HG03175 (cell line): Measurements from ENCODE around the gene KLHL22.
"Not testable (repeated sequence)": the region's sequence is repeated elsewhere in the genome, so short reads cannot be mapped to it uniquely, and the experiment has no call there.

Experiments
- ATAC-seq: cut with Tn5 transposase; IDR thresholded peaks from one replicate; pipeline ENCODE4 v1.9.1; 2021; ENCODE audit warnings: mild to moderate bottlenecking, moderate library complexity; ENCODE audit not compliant: unreplicated experiment

Gene KLHL22

DNA sequence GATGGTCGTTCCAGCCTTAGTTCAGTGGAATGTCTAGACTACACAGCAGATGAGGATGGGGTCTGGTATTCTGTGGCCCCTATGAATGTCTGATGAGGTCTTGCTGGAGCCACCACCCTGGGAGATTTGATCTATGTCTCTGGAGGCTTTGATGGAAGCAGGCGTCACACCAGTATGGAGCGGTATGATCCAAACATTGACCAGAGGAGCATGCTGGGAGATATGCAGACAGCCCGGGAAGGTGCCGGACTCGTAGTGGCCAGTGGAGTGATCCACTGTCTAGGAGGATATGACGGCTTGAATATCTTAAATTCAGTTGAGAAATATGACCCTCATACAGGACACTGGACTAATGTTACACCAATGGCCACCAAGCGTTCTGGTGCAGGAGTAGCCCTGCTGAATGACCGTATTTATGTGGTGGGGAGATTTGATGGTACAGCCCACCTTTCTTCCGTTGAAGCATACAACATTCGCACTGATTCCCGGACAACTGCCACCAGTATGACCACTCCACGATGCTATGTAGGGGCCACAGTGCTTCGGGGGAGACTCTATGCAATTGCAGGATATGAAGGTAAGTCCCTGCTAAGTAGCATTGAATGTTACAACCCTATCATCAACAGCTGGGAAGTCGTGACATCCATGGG lies 44.3 kb downstream of the KLHL22 start:
- not testable (repeated sequence) for ATAC-seq

DNA sequence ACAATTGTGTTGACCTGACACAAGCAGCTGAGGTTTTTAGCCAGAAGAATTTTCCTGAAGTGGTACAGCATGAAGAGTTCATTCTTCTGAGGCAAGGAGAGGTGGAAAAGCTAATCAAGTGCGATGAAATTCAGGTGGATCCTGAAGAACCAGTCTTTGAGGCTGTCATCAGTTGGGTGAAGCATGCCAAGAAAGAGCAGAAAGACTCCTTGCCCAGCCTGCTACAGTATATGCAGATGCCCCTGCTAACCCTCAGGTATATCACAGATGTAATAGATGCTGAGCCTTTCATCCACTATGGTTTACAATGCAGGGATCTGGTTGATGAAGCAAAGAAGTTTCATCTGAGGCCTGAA lies 45.1 kb downstream of the KLHL22 start:
- no peak for ATAC-seq

DNA sequence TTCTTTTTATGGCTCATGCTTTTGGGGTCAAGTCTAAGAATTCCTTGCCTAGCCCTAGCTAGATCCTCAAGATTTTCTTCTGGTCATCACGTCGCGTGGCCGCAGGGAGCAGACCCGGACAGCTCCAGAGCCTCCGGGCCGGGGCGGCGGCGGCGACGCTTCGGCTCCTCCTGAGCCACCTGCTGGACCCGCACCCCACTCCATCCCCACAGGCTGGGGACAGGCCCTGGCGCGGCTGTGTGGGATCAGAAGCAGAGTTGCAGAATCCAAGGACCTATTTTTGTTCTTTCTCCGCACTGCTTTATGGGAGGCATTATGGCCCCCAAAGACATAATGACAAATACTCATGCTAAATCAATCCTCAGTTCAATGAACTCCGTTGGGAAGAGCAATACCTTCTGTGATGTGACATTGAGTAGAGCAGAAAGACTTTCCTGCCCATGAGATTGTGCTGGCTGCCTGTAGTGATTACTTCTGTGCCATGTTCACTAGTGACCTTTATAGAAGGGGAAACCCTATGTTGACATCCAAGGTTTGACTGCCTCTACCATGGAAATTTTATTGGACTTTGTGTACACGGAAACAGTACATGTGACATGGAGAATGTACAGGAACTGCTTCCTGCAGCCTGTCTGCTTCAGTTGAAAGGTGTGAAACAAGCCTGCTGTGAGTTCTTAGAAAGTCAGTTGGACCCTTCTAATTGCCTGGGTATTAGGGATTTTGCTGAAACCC lies 45.6 kb downstream of the KLHL22 start:
- ATAC-seq, result no peak

DNA sequence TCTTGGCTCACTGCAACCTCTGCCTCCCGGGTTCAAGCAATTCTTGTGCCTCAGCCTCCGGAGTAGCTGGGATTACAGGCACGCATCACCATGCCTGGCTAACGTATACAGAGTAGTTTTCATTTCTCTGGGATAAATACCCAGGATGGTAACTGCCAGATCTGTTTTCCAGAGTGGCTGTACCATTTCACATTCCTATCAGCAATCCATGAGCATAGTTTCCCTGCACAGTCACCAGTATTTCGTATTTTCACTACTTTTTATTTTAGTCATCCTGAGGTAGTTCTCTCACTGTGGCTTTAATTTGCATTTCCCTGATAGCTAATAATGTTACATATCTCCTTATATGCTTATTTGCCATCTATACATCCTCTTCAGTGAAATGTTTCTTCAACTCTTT lies 47.0 kb downstream of the KLHL22 start:
- no peak for ATAC-seq

DNA sequence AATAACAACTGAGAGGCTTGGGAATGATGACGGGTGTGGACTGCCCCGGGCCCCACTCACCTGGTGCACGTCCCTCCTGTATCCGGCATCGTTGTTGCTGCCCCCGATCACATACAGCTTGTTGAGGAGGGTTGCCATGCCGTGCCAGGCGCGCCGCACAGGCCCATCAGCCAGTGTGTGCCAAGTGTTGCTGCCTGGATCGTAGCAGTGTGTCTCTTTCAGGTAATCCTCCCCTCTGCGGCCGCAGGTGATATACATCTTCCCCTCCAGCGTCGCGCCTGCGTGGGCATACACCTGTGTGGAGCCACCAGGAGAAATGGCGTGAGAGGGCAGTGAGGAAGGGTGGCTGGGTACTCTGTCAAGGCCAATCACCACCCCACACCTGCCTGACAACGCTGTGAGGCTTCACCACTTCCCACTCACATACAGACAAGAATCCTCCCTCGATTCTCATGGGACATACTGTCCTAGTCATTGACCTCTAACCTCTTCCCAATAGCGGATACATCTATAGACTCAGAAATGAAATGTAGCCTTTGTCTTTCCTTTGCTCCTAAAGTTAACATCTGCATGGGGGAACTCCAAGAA lies 49.1 kb downstream of the KLHL22 start:
- ATAC-seq, result no peak

DNA sequence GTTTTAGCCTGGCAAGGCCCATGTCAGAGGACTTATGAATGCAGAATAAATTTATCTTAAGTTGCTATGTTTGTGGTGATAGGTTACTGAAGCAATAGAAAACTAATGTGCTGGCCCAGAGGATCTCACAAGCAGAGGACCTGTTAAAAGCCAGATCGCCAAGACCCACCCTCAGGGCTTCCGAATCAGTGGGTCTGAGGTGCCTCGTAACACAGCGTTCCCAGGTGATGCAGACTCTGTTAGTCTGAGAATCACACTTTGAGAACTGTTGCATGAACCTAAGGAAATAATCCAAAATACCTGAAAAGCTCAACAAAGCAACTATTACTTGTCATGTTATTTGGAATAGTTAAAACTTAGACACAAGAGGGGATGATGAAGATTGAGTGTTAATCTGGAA lies 51.3 kb downstream of the KLHL22 start:
- no peak for ATAC-seq

DNA sequence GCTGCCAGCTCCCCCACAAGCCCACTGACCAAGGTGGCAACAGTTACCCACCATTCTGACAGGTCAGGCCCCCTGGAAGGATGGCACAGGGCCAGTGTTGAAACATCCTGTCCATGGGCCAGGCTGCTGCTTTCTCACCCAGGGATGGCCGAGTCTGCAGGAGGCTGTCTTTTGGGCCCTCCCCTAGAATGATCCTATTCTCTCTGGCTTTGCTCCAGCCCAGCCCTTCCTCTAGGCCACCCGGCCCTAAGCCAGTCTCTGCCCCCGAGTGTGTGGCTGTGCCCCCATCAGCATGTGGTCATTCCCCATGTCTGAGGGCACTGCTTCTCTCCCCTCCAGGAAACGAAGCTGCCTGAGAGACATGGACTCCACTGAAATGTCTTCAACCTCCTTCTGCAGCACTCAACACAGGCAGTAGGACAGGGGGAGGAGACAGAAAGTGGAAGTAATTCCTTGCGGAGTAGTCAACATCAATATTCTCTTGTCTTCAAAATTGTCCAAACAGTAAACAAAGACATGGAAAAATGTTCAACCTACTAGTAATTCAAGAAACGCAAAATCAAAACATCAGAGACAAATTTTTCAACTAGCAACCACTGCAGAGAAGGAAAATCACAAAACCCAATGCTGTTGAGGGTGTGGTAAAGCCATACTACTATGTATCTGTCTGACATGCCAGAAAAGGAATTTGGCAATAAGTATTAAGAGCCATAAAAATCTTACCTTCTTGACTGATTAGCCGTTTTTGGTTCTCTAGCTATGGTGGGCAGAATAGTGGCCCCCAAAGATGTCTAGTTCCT lies 52.9 kb downstream of the KLHL22 start:
- no peak for ATAC-seq

DNA sequence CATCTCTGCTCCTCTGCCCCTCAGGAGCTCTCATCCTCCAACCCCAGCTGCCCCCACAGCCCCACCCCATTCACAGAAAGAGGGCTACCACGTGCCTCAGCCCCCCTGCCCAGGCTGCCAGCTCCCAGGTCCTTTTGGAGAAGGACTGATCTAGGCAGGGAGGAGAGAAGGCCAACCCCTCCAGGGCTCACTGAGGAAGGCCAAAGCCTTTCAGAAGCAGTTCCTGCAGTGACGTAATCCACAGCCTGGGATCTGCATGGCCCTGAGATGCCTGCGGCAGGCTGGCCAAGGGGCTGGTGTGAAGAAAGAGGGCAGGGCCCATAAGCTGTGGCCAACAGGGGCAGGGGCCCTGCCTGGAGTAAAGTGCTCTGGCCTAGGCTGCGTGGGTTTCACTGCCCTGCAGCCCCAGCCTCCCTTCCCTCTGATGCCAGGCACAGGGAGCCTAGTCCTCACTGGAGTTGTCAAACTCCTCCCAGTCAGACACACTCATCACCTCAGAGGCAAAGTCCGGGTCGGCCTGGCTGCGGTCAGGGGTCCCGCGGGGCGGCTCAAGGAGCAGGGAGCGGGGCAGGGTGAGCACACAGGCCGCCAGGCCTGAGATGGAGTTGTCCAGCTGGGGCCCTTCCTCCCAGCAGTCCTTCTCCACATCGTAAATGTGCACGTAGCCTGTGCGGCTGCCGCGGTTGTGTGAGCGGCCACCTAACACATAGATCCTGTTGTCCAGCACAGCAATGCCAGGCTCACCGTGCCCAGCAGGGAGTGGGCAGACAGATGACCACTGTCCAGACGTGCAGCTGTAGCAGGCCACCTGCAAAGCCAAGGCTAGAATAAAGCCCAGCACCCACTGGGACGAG lies 53.7 kb downstream of the KLHL22 start:
- ATAC-seq, result no peak

DNA sequence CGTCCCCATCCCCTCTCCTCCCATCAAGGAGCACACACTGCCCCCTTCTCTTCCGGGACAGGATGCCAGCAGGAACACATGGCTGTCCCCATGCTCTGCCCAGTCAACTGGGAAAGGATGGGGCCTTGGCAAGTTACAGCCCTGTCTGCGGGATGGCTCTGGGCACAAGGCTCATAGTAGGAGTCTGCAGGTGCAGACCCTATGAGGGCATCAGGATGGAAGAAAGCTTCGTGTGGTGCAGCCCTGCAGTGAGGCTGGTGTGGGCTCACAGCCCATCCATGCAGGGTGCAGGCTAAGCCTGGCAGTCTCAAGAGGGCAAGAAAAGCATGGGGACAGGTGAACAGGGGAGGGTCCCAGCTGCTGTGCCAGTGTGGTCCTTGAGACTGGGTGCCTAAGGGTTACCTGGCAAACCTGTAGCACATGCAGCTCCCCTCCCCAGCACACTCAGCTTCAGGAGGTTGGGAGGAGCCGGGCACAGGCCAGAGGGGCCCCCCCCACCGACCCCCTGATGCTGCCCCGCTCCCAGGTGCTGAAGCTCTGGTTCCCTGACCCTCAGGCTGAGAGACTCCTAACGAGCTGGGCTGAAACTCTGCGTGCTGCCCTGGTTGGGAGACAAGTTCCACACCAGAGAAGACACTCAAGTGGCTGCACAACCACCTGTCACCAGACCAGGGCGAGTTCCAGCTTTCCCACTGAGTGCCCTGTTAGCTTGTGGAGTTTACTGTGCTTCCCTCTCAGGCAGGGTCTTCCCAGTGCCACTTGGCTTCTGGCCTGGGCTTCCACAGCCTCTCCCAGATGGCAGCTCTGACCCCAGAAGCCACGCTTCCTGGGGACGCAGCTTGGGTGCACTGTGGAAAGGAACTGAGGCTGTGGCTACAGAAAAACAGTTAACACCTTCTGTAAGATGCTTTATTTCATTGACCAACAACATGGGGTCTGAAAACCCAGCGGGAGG lies 54.7 kb downstream of the KLHL22 start:
- no peak for ATAC-seq

DNA sequence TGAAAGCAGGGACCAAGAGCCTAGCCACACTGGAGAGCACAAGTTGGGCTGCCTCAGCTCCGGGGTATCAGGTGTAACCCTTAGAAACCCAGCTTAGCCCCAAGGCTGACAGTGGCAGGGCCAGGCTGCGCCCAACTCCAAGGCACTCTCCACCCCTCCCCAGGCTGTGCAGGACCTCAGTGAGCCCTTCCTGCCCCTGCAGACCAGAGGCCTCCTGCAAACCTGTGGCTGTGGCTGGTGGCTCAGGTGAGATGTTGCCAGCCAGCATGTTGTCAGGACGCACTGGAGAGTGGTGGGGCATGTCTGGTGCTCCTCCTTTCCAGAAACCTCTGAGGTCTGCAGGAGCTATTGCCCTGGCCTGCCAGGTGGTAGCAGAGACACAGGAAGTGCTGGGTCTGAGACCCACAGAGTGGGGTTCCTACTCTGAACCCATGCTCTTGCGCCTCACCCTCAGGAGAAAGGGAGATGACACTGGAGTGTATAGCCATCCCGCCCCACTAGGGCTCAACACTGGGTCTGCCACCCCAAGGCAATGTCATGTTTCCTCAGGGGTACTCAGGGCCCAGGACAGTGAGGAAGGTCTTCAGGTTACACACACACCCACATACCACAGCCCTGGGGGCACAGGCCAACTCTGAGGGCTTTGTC lies 55.5 kb downstream of the KLHL22 start:
- no peak for ATAC-seq

DNA sequence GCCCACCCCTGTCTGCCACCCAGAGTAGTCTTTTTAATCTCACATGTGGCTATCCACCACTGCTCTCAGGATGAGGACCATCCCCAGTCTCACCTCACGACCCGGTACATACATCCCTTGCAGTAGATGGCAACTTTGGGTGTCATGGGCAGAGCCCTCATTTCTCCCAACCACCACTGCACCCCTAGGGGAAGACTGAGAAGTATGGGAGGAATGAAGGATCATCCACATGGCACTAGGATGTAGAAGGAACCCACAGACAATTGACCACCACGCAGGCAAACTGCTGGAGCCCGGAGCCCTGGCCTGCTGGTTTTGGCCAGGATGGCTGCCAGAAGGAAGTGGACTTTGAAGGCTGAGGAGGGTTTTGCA lies 56.1 kb downstream of the KLHL22 start:
- no peak for ATAC-seq

DNA sequence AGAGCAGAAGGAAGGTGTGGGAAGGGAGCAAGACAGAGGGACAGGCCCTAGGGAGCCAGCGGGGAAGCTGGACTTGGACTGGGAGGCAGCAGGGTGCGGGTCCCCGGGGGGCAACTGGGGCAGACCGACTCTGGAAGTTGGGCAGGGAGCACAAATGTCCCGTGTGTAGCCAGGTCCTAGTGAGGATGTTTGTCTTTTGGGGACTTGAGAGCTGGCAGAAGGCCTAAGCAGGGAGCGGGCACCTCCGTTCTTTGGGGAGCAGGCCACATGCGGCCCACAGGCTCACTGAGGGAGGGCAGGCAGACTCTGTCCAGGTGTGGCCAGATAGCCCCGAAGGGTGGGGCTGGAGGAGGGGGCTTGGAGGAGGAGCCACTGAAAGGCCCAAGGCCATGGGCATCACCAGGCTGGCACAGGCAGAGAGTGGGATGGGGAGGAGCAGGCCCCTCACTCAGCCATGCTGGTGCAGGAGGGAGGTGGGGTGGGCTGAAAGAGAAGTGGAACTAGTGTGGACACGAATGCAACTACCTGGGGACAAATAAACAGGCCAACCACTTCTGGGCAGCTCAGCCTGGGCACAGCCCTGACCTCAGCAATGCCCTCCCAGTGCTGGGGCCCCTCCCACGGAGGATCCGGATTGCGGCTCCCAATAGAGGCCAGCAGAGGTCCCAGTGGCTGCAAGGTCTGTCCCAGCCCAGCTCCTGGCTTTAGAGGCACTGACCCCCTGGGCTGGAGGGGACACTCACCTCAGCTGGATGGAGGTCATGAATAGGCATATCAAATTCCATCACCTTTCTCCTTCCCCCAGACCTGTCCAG lies 56.7 kb downstream of the KLHL22 start:
- ATAC-seq, result no peak

DNA sequence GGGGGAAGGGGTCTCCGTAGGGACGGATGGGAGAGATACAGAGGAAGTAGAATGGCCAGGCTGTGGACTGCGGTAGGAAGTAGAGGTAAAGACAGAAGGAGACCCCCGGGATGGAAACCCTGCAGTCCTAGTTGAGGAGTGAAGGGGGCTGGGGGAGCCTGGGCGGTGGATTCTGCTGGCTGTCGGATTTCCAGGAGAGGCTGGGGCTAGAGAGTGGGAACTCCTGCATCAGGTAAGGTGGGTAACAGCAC lies 57.2 kb downstream of the KLHL22 start:
- ATAC-seq, result no peak

DNA sequence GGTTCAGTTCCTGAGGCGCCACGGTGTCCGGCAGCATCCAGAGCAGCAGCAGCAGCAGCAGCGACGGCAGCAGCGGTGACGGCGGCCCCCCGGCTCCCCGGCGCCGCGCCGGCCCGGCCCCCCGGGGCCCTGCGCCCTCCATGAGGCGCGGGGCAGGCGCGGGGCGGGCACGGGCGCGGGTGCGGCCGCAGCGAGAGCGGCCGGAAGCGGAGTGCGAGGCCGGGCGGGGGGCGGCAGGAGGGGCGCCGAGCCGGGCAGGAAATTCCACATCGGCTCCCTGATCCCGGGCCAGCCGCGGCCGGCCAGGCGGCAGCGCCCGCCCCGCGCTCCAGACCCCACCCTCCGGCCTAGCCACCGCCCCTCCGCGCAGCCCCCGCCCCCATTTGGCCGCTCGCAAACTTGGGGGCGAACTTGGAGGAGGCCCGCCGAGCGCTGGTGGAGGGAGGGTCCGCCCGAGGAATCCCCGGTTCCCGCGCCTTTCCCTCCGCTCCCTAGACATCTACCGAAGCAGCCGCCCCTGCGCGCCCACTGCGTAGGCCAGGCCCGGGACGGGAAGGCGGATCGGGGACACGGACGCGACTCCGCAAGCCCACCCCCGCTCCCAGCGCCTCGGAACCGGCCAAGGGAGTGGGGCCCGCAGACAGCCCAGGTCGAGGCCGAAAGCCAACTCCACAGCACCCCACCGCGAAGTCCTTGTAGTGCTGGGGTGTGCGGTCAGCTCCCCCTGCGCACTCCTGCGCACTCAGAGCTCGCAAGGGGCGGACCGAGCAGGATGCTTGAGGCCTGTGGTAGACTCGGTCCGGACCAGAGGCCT lies 57.8 kb downstream of the KLHL22 start, which contains the start of gene SCARF2:
TSS of gene SCARF2 (minus strand) at position 213 of the 814 bp plus-strand sequence. CDS start at position 142, 71 bp downstream.
- ATAC-seq, result no peak

DNA sequence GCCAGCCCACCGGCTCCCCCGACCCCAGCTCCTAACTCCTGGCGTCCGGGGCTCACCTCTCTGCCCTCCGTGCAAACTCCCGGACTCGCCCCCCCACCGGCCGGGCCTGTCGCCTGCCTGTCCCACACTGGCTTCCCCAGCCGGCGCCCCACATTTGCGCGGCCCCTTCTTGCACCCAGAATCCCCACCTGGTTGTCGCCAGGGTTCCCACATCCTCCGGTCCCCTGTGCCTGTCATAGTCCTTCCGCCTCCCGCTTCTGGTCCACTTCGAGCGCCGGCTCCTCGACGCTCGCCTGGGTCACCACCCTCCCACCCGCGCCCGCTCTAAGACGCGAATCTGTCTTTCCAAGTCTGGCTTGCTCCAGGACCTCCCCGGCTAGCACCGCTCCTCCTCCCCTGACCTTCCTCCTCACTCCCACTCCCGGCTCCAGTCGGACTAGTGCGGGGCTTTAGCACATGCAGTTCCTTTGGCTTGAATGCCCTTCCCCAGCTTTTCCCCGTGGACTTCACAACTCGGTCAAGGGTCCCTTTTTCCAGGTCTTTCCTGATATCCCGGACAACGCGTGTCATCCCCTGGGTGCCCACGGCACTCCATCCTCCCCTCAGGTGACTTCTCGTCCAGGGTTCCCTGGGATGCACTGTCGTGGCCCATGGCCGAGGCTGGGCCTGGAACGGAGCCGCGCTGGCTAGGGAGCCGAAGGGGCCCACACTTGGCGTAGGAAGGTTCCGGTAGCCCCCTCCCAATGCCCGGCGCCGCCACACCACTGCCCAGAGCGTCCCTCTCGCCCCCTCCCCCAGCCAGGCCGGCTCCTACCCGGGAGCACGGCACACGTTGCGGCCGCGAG lies 58.6 kb downstream of the KLHL22 start:
- no peak for ATAC-seq

DNA sequence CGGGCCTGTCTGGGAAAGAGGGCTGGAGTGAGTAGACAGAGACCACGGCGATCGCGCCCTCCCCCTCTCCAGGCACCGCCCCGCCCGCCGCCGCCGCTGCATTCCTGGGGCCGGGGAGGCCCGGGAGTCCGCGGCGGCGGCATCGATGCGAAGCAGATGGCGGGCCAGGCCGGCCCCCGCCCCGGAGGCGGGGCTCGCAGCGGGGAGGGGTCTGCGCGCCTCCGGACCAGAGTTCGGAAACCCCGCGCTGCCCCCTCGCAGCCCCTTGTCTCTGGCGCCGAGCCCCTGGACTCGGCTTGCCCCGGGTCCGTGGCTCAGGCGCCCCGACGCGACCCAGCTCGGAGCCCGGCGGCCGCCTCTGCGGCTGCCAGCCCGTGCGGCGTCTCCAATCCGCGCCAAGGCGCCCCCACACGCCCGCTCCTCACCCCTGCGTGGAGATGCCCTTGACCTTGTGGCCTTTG lies 59.3 kb downstream of the KLHL22 start:
- ATAC-seq, result no peak
